MCF 10A (cell line): ENCODE data around the gene AGAP1. TPM values are rescaled to one million over a fixed set of nuclear protein-coding genes. Genes with fewer than 3 reads are reported as not detected.

Experiments
- BruUV-seq: library from RNA; stranded (reverse); fragments of 400-500 nt; replicated peaks from 2 replicates; lab custom pipeline; 2021; lab: Mats Ljungman, UMichigan
- CTCF ChIA-PET: fragments of 300-600 bp; sonication (Branson Sonifier 250); formaldehyde crosslinking; extraction: SDS; loops from one replicate; lab custom pipeline; 2021; ENCODE audit warnings: antibody characterized with exemption, inconsistent platforms; lab: Yijun Ruan, JAX
- POLR2A ChIA-PET: fragments of 300-600, 350-650 bp; sonication (Branson Sonifier 250); formaldehyde crosslinking; extraction: SDS; loops from one replicate; lab custom pipeline; 2020; ENCODE audit warnings: antibody characterized with exemption, inconsistent platforms; lab: Yijun Ruan, JAX
- DNase-seq: peaks from one replicate; pipeline ENCODE4 v3.0.0-alpha.2; 2018; ENCODE audit not compliant: unreplicated experiment
- H3K27ac Mint-ChIP-seq: one replicate; pipeline ENCODE4 v1.8.0; 2022; ENCODE audit warnings: mild to moderate bottlenecking, low read depth, mixed read lengths; ENCODE audit not compliant: unreplicated experiment
- H3K27me3 Mint-ChIP-seq: one replicate; pipeline ENCODE4 v1.8.0; 2022; ENCODE audit warnings: mixed read lengths; ENCODE audit not compliant: insufficient read depth, unreplicated experiment
- H3K36me3 Mint-ChIP-seq: one replicate; pipeline ENCODE4 v1.8.0; 2022; ENCODE audit warnings: mild to moderate bottlenecking, moderate library complexity, mixed read lengths; ENCODE audit not compliant: insufficient read depth, unreplicated experiment
- H3K4me1 Mint-ChIP-seq: one replicate; pipeline ENCODE4 v1.8.0; 2022; ENCODE audit warnings: mixed read lengths; ENCODE audit not compliant: insufficient read depth, unreplicated experiment
- H3K4me3 Mint-ChIP-seq: one replicate; pipeline ENCODE4 v1.8.0; 2022; ENCODE audit warnings: mild to moderate bottlenecking, moderate library complexity, mixed read lengths; ENCODE audit not compliant: unreplicated experiment
- H3K9me3 Mint-ChIP-seq: one replicate; pipeline ENCODE4 v1.8.0; 2022; ENCODE audit warnings: mixed read lengths; ENCODE audit not compliant: unreplicated experiment
- intact Hi-C: fragments of 100-400 bp; cut with micrococcal nuclease; formaldehyde crosslinking; loops from 2 replicates; pipeline ENCODE4 v1.14.1; 2022
- total RNA-seq: library from RNA; stranded (reverse); gene quantifications from 2 replicates; pipeline ENCODE4 v1.2.3, GENCODE V29; 2022
- TF ChIP-seq, protein P1 (sequence below): fragments of 200-600 bp; IDR thresholded peaks from one replicate; pipeline ENCODE4 v1.8.0; 2022; ENCODE audit warnings: antibody characterized with exemption, mild to moderate bottlenecking; ENCODE audit not compliant: unreplicated experiment

AGAP1 gene
- total RNA-seq, 1 experiment from 2014 or later: 41.3 TPM

DNA sequence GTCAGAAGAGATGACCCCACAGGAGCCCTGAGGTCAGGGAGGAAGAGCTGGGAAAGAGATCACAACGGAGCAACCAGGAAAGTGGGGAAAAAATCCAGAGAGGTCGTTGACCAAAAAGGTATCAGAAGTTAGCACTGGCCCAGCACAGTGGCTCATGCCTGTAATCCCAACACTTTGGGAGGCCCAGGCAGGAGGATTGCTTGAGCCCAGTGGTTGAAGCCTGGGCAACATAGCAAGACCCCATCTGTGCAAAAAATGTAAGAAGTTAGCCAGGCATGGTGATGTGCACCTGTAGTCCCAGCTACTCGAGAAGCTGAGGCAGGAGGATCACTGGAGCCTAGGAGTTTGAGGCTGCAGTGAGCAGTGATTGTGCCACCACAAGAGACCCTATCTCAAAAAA lies 552.9 kb downstream of the AGAP1 start:
- intact Hi-C loops: no loop called here
- no peaks in the 10 kb centered on the region for H3K27me3 Mint-ChIP-seq
- no peak overlapping the region for H3K27ac Mint-ChIP-seq
- H3K4me1 Mint-ChIP-seq: peaks cover under 1% of the 10 kb centered on the region
- ChIA-PET POLR2A (interaction anchor here (0.6 kb wide), 1 partner anchor 575 kb away, joined by 3 read pairs; no protein-coding TSS in a partner anchor), CTCF (no interaction called here)
- DNase-seq: no peak
- H3K36me3 Mint-ChIP-seq: peaks cover 40% of the 10 kb centered on the region
- no peak overlapping the region for H3K4me3 Mint-ChIP-seq
- no TSS peak for BruUV-seq
- TF ChIP-seq, protein P1, sequence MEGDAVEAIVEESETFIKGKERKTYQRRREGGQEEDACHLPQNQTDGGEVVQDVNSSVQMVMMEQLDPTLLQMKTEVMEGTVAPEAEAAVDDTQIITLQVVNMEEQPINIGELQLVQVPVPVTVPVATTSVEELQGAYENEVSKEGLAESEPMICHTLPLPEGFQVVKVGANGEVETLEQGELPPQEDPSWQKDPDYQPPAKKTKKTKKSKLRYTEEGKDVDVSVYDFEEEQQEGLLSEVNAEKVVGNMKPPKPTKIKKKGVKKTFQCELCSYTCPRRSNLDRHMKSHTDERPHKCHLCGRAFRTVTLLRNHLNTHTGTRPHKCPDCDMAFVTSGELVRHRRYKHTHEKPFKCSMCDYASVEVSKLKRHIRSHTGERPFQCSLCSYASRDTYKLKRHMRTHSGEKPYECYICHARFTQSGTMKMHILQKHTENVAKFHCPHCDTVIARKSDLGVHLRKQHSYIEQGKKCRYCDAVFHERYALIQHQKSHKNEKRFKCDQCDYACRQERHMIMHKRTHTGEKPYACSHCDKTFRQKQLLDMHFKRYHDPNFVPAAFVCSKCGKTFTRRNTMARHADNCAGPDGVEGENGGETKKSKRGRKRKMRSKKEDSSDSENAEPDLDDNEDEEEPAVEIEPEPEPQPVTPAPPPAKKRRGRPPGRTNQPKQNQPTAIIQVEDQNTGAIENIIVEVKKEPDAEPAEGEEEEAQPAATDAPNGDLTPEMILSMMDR: no peak
- no peaks in the 10 kb centered on the region for H3K9me3 Mint-ChIP-seq

DNA sequence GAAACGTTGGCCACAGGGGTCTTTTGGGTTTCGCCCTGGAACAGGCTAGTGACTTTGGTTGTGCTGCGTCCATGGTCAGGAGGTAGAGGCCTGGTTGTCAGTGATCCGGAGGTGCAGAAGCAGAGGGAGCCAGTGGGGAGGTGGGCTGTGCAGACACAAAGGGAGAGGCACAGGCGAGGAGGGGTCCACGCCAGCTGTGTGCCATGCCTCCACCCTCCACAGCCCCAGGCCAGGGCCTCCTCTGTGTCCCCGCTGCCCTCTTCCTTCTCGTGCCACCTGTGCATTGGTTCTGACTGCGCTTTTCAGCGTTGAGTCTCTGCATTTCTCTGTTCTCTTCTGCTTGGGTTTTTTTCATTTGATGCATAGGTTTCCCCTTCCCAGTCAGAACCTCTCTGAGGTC lies 553.3 kb downstream of the AGAP1 start:
- Mint-ChIP-seq H3K36me3 (peaks cover 40% of the 10 kb centered on the region), H3K27me3 (no peaks in the 10 kb centered on the region), H3K27ac (no peak overlapping the region), H3K4me1 (no peaks in the 10 kb centered on the region), H3K9me3 (no peaks in the 10 kb centered on the region), H3K4me3 (no peak overlapping the region)
- no TSS peak for BruUV-seq
- ChIA-PET CTCF (no interaction called here), POLR2A (no interaction called here)
- no peak for DNase-seq
- TF ChIP-seq, protein P1: no peak
- intact Hi-C loops: no loop called here

DNA sequence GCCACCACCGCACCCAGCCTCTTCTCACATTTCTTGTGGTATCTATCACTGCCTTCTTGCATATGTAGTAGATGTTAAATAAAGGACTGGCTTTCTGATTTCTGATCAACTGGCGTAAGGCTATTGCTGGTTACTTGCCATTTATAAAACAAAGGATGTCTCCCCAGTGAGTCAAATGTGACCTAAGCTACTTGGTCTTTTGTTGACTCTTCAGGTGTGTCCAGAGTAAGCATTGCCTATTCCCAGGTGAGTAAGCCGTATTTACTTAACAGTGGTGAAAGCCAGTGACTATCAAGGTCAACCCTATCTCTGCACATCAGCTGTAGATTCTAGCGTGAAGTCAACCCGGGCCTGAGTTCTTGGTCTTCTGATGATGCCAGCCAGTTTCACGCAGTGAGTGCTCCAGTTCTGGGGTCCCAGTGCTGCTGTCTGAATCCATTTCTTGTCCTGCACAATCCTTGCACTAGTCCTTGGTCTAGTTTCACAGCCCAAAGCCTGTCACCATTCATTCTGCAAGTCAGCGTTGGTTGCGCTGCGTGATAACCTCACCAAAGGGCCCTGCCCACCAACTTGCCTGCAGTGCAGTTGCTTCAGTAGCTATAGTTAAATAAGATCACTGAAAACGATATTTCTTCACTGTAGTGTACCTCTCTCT lies 554.2 kb downstream of the AGAP1 start:
- Mint-ChIP-seq H3K27ac (no peak overlapping the region), H3K4me1 (no peaks in the 10 kb centered on the region), H3K36me3 (peaks cover 35% of the 10 kb centered on the region), H3K9me3 (no peaks in the 10 kb centered on the region), H3K4me3 (no peak overlapping the region), H3K27me3 (no peaks in the 10 kb centered on the region)
- POLR2A ChIA-PET: no interaction called here
- TF ChIP-seq, protein P1: no peak
- no TSS peak for BruUV-seq
- CTCF ChIA-PET: no interaction called here
- intact Hi-C loops: no loop called here
- peak; percentile 38 for DNase-seq

DNA sequence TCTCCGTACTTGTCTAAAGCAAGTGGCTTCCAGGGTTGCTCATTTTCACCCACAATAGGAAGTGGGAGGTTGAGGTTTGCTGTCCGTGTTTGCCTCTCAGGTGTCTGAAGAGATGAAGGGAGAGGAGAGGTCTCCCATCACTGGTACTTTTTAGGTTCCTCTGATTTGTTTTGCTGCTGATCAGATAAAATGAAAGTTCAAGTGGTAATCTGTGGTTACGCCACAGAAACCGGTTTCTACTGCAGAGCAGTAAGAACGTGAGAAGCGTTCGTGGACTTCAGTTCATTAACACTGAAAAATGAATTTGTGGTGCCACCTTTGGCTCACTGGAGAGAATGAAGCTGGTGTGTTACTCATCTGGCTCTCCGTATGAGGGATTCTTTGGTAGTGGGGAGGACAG lies 556.1 kb downstream of the AGAP1 start:
- peaks cover 22% of the 10 kb centered on the region for H3K36me3 Mint-ChIP-seq
- TF ChIP-seq, protein P1: no peak
- BruUV-seq: no TSS peak
- ChIA-PET CTCF (no interaction called here), POLR2A (no interaction called here)
- H3K9me3 Mint-ChIP-seq: no peaks in the 10 kb centered on the region
- no peaks in the 10 kb centered on the region for H3K4me1 Mint-ChIP-seq
- no peak overlapping the region for H3K27ac Mint-ChIP-seq
- no peak for DNase-seq
- intact Hi-C loops: no loop called here
- no peaks in the 10 kb centered on the region for H3K27me3 Mint-ChIP-seq
- no peak overlapping the region for H3K4me3 Mint-ChIP-seq
